WERI-Rb-1 (cell line): ENCODE measurements around the gene RDM1.
"Not testable (repeated sequence)": the region's sequence is repeated elsewhere in the genome, so short reads cannot be mapped to it uniquely, and the experiment has no call there.

Experiments used
- DNase-seq: peaks from one replicate; pipeline ENCODE4 v3.0.0-alpha.2; 2020
- H3K27ac ChIP-seq: fragments of 250-450 bp; sonication (Bioruptor Pico); 2 replicates; pipeline ENCODE4 v1.5.1; 2020; ENCODE audit warnings: mild to moderate bottlenecking, moderate library complexity
- H3K27me3 ChIP-seq: fragments of 250-450 bp; sonication (Bioruptor Pico); 2 replicates; pipeline ENCODE4 v1.5.1; 2021; ENCODE audit warnings: mild to moderate bottlenecking, low read depth, moderate library complexity; ENCODE audit not compliant: insufficient read depth, severe bottlenecking
- H3K36me3 ChIP-seq: fragments of 250-450 bp; sonication (Bioruptor Pico); 2 replicates; pipeline ENCODE4 v1.5.1; 2020; ENCODE audit warnings: mild to moderate bottlenecking, moderate library complexity
- H3K4me3 ChIP-seq: 2 replicates; pipeline ENCODE4 v1.5.1; 2011; ENCODE audit warnings: low read depth, mild to moderate bottlenecking, control low read depth, low read length
- H3K9me3 ChIP-seq: fragments of 250-450 bp; sonication (Bioruptor Pico); 2 replicates; pipeline ENCODE4 v1.5.1; 2021; ENCODE audit warnings: mild to moderate bottlenecking, moderate library complexity; ENCODE audit not compliant: severe bottlenecking
- TF ChIP-seq, protein P1 (sequence below): IDR thresholded peaks from 2 replicates; pipeline ENCODE4 v1.5.1; 2011; ENCODE audit warnings: low read depth, mild to moderate bottlenecking, control low read depth, inconsistent platforms, low read length

The RDM1 gene

DNA sequence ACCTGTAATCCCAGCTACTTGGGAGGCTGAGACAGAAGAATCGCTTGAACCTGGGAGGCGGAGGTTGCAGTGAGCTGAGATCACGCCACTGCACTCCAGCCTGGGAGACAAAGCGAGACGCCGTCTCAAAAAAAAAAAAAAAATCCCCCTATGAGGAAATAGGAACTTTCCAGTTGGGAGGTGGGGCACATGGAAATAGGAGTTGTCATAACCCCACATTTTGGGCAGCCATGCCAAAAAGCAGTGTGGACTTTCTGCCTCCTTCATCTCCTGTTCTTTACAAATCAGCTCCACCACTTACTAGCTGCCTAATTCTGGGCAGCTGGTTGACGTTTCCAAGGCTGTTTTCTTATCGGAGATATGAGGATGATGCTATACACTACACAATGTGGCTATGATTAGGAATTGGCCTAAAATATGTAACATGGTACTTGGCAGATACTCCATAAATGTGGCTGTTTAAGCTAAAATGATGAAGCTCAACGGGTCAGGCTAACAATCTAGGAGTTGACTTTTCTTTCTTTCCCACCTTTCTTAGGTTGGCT lies 28.9 kb downstream of the RDM1 start:
- Histone ChIP-seq H3K4me3 (no peak overlapping the region), H3K36me3 (no peaks in the 10 kb centered on the region), H3K9me3 (no peaks in the 10 kb centered on the region), H3K27me3 (no peaks in the 10 kb centered on the region), H3K27ac (no peak overlapping the region)
- TF ChIP-seq, protein P1, sequence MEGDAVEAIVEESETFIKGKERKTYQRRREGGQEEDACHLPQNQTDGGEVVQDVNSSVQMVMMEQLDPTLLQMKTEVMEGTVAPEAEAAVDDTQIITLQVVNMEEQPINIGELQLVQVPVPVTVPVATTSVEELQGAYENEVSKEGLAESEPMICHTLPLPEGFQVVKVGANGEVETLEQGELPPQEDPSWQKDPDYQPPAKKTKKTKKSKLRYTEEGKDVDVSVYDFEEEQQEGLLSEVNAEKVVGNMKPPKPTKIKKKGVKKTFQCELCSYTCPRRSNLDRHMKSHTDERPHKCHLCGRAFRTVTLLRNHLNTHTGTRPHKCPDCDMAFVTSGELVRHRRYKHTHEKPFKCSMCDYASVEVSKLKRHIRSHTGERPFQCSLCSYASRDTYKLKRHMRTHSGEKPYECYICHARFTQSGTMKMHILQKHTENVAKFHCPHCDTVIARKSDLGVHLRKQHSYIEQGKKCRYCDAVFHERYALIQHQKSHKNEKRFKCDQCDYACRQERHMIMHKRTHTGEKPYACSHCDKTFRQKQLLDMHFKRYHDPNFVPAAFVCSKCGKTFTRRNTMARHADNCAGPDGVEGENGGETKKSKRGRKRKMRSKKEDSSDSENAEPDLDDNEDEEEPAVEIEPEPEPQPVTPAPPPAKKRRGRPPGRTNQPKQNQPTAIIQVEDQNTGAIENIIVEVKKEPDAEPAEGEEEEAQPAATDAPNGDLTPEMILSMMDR = no peak
- no peak for DNase-seq

DNA sequence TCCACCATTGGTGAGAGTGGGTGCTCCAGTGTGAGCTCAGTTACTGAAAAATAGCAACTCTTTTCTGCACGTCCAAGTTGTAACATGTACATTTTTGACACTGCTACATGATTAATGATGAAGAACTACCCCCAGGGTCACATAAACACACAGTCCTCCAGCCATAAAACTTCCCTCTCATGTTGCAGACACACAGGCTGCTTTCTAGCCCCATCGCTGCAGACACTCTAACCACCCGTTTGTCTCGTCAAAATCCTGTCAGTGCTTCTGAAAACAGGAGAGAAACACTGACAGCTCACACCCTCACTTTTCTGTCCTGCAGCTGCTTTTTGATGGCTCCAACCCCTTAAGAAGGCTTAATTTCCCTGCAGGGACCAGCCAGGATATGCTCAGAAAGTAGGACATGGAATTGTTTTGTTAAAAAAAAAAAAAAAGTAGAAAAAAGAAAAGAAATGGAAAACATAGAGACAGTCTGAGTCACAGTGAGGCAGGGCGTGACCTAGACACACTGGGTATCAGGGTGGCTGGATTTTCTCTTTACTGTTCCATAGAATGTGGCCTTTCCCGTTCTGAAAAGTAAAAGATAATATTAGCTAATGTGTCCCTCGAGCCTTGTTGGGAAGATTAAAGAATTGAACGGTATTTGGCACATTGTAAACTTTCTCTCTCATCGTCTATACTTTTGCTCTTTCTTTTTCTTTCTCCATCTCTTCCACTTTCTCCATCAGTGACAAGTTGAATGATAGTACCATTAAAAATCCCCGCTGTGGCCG lies 29.7 kb downstream of the RDM1 start:
- Histone ChIP-seq H3K9me3 (no peaks in the 10 kb centered on the region), H3K36me3 (no peaks in the 10 kb centered on the region), H3K4me3 (no peak overlapping the region), H3K27ac (no peak overlapping the region), H3K27me3 (no peaks in the 10 kb centered on the region)
- DNase-seq = no peak
- TF ChIP-seq, protein P1 = no peak

- TF ChIP-seq, protein P1 = no peak
- H3K36me3 ChIP-seq = no peaks in the 10 kb centered on the region
- H3K4me3 ChIP-seq = no peak overlapping the region
- no peak overlapping the region for H3K27ac ChIP-seq
- DNase-seq = no peak
- no peaks in the 10 kb centered on the region for H3K27me3 ChIP-seq
- no peaks in the 10 kb centered on the region for H3K9me3 ChIP-seq
Measured at GRCh38 chr17:35900280-35900679, 30.3 kb downstream of the RDM1 start.

DNA sequence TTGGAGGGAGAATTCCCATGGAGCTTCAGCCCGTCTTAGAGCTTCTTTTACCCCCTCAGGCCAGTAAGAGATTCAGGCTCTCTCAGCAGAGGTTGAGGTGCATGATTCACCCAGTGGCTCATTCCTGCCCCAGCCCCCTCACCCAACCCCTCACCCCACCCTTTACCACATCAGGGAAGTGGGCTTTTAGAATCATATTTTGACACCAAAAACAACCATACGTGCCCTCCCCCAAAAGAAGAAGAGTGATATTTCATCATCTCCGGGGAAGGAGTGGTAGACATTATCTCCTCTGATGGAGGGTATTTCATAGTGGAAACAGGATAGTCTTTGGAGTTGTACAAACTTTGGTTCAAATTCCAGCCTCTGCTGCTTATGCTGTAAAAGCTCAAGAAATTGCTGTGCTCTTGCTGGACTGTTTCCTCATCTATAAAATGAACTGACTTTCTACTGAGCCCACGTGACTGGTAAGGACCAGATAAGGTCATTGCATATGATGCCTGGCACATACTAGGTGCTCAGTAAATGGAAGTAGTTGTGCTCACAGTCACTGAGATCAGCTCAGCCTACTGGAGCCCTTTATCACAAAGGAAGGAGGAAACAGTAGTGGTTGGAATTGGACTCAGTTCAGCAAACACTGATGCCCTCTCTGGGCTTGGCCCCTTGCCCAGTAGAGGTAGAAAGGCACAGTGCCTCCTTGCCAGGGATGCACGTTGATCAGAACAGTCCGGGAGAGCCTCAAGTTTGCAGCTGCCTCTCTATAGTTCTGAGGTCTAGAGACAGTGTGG lies 32.1 kb downstream of the RDM1 start:
- H3K4me3 ChIP-seq = no peak overlapping the region
- H3K27me3 ChIP-seq = no peaks in the 10 kb centered on the region
- no peak overlapping the region for H3K27ac ChIP-seq
- TF ChIP-seq, protein P1 = no peak
- no peaks in the 10 kb centered on the region for H3K36me3 ChIP-seq
- no peaks in the 10 kb centered on the region for H3K9me3 ChIP-seq
- no peak for DNase-seq

DNA sequence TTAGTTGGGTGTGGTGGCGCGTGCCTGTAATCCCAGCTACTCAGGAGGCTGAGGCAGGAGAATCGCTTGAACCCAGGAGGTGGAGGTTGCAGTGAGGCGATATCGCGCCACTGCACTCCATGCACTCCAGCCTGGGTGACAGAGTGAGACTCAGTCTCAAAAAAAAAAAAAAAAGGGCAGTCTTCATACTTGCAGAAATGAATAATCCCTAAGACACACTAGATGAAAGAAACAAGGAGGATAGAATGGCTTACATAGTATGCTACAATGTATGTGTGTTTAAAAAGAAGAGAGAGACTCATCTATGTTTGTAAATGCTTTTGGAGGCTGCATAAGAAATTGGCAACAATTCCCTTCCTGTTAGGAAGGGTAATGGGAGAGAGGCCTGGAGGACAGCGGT lies 32.8 kb downstream of the RDM1 start:
- not testable (repeated sequence) for H3K27ac ChIP-seq

More for the DNA sequence above, 32.8 kb downstream of the RDM1 start:
- H3K9me3 ChIP-seq, DNase-seq, H3K36me3 ChIP-seq, H3K27me3 ChIP-seq, H3K4me3 ChIP-seq: not testable (repeated sequence)
